IPS-18c (cell line): ENCODE data around the gene POMZP3.
"Not testable (repeated sequence)": the region's sequence is repeated elsewhere in the genome, so short reads cannot be mapped to it uniquely, and the experiment has no call there.

ENCODE experiments used
- H3K4me3 ChIP-seq: 2 replicates; pipeline ENCODE4 v1.7.0; 2013; ENCODE audit warnings: low read depth, mild to moderate bottlenecking, low read length, moderate library complexity; ENCODE audit not compliant: insufficient read depth
- H3K9me3 ChIP-seq: one replicate; pipeline ENCODE4 v1.6.1; 2013; ENCODE audit warnings: mild to moderate bottlenecking, low read length, moderate library complexity; ENCODE audit not compliant: control insufficient read depth, insufficient read depth

POMZP3 gene

DNA sequence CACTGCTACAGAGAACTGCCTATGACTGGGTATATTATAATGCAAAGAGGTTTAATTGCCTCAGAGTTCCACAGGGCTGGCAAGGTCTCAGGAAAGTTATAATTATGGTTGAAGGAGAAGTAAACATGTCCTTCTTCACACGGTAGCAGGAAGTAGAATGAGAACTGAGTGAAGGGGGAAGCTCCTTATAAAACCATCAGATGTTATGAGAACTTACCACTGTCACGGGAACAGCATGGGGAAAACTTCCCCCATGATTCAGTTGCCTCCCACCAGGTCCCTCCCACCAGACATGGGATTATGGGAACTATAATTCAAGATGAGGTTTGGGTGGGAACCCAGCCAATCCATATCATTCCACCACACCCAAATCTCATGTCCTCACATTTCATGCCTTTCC is 34.4 kb downstream of the POMZP3 start:
- not testable (repeated sequence) for H3K4me3 ChIP-seq, H3K9me3 ChIP-seq

DNA sequence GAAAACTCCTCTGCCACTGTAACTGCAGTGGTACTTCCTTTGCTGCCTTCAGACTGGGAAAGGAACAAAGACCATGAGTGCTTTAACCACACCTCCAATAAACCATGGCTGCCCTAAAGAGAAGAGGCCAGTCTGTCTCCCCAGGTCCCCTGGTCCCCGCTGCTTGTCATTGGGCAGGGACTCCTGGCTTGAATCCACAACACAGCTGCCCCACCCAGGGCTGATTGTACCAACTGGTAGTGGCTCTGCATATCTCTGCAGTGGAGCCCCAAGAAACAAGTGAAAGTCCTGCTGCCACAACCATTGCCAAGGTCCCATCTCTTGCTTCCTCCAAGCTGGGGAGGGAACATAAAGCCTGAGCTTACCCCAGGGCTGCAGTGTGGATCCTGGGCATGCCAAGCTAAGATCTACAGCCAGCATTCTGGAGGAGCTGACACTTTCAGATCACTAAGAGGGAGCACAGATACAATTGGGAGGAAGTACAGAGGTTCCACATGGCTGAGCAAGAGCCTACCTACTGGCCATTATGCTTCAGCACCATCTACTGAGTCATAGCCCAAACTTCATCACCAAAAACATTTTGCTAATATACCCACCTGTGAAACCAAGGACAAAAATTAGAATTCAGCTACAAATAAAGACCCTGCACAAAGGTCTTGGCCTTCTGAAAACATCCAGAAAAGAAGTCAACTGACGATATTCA is 35.3 kb downstream of the POMZP3 start:
- H3K9me3 ChIP-seq, H3K4me3 ChIP-seq: not testable (repeated sequence)

DNA sequence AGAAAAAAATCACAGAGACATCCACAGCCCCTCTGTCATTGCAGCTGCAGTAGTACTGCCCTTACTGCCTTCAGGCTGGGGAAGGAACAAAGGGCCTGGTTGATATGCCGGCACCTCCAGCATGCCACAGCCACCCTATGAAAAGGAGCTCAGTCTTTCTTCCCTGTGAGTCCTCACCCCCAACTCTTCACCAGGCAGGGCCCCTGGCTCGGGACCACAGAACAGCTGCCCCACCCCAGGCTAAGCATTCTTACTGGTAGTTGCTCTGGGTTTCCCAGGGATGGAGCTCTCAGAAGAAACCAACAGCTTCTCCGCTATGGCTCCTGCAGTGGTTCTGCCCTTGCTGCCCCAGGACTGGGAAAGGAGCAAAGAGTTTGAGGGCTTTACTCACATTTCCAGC is 36.0 kb downstream of the POMZP3 start:
- H3K9me3 ChIP-seq, H3K4me3 ChIP-seq: not testable (repeated sequence)

DNA sequence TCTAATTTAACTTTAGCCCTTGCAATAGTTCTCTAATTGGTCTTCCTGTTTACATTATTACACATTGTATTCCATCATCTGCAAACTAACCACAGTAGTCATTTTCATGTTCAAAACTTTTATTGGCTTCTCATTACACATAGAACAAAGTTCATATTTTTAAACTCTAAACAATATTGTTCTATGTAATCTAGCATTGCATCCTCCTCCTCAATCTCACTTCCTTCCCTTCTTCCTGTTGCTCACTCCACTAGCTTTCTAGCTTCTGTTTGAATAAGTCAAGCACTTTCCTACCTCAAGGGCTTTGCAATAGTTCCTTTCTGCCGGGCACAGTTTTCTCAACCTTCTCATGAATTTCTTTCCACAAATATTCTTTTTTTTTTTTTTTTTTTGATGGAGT is 38.5 kb downstream of the POMZP3 start:
- H3K4me3 ChIP-seq, H3K9me3 ChIP-seq: not testable (repeated sequence)

DNA sequence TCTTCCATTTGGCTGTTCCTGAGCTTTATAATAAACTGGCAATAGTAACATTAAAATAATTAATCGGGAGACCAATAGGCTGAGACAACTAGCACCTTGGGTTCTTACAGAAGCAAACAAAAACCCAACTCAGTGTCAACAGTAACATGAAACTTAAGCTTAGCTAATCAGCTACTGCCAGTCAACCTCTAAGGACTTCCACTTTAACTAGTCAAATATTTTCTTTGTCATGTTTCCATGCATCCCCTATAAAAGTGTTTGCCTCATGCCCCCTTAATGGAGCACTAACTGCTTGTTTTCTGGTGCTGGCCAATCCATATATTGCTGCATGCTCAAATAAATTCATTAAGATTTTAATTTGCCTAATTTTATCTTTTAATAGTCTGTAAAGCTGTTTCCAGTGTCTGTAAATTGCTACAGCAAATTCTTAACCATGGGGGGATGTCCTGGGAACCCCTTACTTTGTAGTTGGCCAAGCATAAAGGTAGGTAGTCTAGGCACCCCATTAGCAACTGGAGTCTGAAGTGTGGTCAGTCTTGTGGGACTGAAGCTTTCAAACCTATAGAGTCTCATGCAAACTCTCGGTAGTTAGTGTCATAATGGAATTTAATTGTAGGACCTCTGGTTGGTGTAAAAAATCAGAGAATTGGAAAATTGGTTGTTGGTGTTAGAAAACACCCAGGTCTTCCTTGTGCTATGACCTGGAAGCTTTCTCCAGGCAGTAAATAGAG is 40.3 kb downstream of the POMZP3 start:
- not testable (repeated sequence) for H3K9me3 ChIP-seq, H3K4me3 ChIP-seq

DNA sequence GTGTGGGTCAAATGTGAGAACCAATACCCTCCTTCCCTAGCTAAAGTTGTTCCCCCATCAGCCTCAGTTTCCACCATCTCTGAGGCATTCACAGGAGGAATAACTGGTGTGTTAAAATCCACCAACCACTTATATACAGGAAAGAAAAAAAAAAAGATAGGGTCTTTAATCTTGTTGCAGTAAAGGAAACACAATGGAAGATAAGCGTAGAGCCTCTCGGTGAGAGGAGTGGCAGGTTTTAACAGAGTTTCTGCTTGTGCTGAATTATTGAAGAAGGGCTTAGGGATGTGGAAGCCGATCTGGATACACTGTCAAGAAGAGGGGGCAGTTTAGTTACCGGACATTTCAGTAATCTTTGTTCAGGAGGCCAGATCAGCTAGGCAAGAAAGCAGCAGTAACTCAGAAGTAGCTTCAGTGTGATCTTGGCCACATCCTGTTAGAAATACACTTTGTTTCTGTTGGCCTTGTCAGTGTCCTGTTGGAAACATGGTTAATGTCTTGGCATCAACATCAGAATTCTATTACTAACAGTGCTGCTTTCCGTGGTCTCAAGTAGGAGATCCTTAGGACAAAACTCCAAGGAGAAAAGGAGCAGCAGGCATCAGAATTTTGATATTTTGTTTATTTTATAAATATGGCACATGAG is 43.3 kb downstream of the POMZP3 start:
- not testable (repeated sequence) for H3K4me3 ChIP-seq, H3K9me3 ChIP-seq

DNA sequence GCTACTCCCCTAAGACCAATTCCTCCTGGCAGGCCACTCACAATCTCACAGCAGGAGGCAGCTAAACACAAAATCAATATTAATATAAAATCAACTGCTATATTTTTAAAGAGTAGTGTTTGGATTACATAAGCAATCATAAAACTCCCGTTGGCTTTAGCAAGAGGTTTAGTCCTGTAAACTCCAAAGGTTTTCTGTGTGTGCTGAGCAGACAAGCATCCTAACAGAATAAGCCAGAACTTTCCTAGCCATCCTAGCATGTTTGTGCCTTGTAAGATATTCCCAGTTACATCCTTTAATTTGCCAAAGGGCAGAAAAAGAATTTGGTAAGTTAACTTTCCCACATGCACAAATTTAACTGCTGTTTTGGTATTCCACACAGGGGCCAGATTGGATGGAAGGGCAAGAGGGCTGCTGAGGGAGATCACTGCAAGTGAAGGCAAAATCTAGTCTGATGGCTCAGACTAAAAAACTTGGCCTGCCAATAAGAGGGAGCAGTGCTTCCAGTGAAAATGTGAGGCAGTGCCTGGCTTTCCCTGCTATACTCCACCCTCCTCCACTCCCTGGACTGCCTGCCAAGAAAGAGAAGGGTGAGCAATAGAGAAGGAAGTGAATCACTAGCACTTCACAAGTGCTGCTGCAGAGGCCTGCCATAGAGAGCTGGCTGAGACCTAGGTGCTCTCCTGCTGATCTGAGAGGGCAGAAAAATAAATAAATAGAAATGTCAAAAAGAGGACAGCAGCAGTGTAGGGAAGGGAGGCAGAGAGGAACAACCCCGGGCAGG is 44.0 kb downstream of the POMZP3 start:
- H3K4me3 ChIP-seq, H3K9me3 ChIP-seq: not testable (repeated sequence)

DNA sequence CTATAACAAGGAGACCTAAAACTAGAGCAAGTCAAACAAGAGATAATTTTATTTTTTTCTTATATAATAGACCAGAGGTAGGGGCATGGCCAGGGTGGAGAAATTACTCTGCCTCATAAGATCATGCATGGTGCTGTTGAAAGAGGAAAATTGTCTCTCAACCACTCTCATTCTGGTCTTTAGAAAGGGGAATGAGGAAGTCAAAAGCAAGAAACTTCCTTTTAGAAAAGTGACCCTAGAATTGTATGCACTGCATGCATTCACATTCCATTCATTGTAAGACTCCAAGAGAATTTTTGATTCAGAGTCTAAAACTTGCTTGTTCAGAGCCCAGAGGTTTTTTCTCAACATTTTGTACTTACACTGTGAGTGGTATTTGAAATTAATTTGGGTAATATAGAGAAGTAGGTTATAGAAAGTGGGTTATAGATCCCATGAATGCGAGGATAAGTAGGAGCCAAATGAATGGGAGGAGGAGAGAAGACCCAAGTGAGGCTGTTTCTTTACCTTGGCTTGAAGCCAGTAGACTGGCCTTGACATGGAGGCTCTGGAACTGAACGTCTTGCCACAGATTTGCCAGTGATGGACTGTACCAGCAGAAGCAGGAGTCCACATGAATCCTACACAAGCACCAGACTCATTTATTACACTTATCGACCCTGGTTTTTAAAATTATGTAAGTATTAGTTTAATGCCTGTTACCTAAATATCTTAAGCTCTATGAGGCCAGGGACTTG is 51.0 kb downstream of the POMZP3 start:
- not testable (repeated sequence) for H3K4me3 ChIP-seq, H3K9me3 ChIP-seq

DNA sequence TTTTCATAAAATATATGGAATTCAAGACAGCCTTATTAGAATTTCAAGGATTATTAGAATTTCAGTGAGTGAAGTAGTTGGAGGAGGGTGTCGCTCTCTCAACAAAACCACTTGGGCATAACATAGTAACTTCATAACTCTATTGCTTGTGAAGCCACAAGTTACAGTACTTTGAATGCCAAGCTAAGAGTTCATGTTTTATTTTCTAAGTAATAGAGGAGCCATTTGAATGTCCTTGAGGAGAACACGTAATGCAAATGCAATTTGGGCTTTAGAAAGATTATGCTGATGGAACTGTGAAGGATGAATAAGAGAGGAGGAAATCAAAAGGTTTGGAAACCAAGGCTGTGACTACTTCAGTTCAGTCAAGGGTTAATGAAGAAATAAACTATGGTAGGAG is 51.6 kb downstream of the POMZP3 start:
- not testable (repeated sequence) for H3K4me3 ChIP-seq, H3K9me3 ChIP-seq

DNA sequence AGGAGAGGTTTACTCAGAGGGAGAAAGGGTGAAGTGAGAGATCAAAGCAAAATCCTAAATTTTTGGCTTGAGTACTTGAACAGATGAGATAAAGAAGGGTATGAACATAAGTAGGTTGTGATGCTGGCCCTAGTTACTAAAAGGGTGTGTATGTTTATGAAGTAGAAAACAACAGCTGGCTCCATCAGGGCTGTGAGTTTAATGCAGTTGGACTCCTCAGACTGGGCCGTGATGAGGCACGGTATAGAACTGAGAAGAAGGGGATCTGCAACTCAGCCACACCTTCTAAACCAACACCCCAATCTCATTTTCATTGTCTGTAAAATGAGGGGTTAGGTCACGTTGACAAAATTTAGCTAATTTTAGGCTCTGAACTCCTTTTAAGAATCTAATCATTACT is 54.8 kb downstream of the POMZP3 start:
- not testable (repeated sequence) for H3K4me3 ChIP-seq, H3K9me3 ChIP-seq

DNA sequence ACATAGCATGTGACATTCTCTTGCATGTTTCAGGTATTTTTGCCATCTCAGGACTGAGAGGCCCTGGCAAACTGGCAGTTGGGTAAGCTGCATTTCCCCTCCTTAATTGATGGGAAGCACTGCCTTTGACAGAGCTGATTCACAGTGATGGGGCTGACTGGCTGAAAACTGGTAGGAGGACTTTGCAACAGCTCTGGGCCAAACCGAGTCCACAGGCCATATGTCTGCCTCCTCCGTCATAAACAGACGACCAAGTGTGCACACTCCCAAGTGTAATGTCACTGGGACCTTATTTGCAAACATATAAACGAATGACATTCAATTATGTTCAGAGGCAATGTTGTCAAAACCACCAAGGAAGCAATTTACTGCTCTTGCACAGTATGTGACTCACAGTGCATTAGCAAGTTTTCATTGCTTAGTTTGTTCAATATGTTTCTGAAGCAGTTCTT is 56.7 kb downstream of the POMZP3 start:
- H3K9me3 ChIP-seq, H3K4me3 ChIP-seq: not testable (repeated sequence)

DNA sequence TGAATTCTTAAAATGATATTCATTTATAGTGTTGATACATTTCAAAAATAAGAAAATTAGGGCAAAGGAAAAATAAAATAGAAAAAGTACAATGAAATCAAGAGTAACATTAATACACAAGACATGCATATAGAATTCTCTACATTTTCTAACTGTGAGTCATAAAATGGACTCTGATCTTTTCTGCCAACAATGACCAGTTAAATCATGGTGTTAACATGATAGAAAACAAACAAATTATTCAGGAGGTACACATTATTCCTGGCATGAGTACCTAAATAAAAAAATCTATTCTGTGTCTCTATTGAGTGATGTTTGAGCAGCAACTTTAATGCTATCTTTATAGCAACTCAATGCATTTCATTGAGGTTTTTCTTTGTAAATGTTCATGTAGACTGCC is 58.3 kb downstream of the POMZP3 start:
- not testable (repeated sequence) for H3K9me3 ChIP-seq, H3K4me3 ChIP-seq

DNA sequence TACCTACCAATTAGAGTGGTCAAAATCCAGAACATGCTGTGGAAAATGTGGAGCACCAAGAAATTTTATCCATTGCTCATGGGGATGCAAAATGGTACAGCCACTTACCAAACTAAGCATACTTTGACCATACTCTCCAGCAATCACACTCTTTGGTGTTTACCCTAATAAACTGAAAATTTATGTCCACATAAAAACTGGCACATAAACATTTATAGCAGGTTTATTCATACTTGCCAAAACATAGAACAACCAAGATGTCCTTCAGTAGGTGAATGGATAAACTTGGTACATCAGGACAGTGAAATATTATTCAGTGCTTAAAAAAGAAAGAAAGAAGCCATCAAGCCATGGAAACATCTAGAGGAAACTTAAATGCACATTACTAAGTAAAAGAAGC is 59.3 kb downstream of the POMZP3 start:
- not testable (repeated sequence) for H3K4me3 ChIP-seq, H3K9me3 ChIP-seq

DNA sequence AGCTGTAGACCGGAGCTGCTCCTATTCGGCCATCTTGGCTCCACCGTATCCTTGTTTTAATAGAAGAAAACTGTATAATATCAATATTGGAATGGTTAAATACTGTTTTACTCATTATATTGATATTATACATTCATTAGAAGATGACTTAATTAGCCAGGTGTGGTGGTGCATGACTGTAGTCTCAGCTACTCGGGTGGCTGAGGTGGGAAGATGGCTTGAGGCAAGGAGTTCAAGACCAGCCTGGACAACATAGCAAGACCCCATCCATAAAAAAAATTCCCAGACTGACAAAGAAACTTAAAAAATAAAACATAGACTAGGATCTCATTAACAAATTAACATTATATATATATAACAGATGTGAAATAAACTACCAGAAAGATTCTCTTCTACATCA is 59.8 kb downstream of the POMZP3 start:
- H3K4me3 ChIP-seq, H3K9me3 ChIP-seq: not testable (repeated sequence)

DNA sequence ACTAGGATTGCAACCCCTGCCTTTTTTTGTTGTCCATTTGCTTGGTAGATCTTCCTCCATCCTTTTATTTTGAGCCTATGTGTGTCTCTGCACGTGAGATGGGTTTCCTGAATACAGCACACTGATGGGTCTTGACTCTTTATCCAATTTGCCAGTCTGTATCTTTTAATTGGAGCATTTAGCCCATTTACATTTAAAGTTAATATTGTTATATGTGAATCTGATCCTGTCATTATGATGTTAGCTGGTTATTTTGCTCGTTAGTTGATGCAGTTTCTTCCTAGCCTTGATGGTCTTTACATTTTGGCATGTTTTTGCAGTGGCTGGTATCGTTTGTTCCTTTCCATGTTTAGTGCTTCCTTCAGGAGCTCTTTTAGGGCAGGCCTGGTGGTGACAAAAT is 62.1 kb downstream of the POMZP3 start:
- not testable (repeated sequence) for H3K9me3 ChIP-seq, H3K4me3 ChIP-seq

DNA sequence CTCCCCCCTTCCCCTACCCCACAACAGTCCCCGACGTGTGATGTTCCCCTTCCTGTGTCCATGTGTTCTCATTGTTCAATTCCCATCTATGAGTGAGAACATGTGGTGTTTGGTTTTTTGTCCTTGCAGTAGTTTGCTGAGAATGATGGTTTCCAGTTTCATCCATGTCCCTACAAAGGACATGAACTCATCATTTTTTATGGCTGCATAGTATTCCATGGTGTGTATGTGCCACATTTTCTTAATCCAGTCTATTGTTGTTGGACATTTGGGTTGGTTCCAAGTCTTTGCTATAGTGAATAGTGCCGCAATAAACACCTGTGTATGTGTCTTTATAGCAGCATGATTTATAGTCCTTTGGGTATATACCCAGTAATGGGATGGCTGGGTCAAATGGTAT is 65.7 kb downstream of the POMZP3 start:
- not testable (repeated sequence) for H3K4me3 ChIP-seq, H3K9me3 ChIP-seq

DNA sequence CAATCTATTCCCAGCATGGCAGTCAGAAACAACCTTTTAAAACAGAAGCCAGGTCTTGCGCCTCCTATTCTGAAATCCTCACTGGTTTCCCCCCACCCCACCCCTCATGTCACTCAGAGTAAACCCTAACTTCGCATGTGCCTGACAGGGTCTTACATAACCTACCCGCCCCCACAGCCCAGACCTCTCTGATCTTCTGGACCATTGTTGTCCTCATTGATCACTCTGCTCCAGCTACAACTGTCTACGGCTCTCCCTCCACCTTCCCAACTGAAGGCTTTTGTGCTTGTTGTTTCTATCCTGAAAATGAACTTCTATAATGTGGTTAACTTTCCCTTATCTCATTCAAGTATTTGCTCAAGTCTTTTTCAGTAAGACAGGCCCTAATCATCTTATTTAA is 66.9 kb downstream of the POMZP3 start:
- not testable (repeated sequence) for H3K9me3 ChIP-seq, H3K4me3 ChIP-seq
